H1 (cell line): ENCODE measurements around the gene STX12. TPM values are rescaled to one million over a fixed set of nuclear protein-coding genes. Genes with fewer than 3 reads are reported as not detected.

ENCODE experiments used
- CTCF ChIA-PET: fragments of 300-600 bp; sonication (Branson Sonifier 250); formaldehyde crosslinking; loops from one replicate; lab custom pipeline; 2021; ENCODE audit not compliant: partially characterized antibody; lab: Charles Lee
- POLR2A ChIA-PET: fragments of 300-600 bp; sonication (Branson Sonifier 250); formaldehyde crosslinking; loops from one replicate; lab custom pipeline; 2021; ENCODE audit warnings: inconsistent platforms; ENCODE audit not compliant: partially characterized antibody; lab: Charles Lee
- DNase-seq, 2 experiments: peaks; one replicate each; pipeline versions ENCODE4 v3.0.0 to v3.0.0-alpha.2; 2010 to 2022; ENCODE audit warnings: low spot score in 2 of 2, low read depth in 1 of 2, mixed read lengths in 1 of 2
- FAIRE-seq: peaks from 2 replicates; lab custom pipeline; 2011; peaks lifted over from hg19 to GRCh38; lab: Jason Lieb, UNC
- H2AFZ ChIP-seq: 2 replicates; pipeline ENCODE4 v1.8.1; 2012; ENCODE audit warnings: low read length, inconsistent platforms
- H2AK5ac ChIP-seq: 2 replicates; pipeline ENCODE4 v1.6.1; 2013; ENCODE audit warnings: low read depth, low read length
- H2BK120ac ChIP-seq: replicated peaks from 2 replicates; pipeline ENCODE3; 2013; ENCODE audit warnings: low read depth, low read length, inconsistent platforms
- H2BK12ac ChIP-seq: 2 replicates; pipeline ENCODE4 v1.6.1; 2013; ENCODE audit warnings: low read depth, low read length
- H2BK15ac ChIP-seq: 2 replicates; pipeline ENCODE4 v1.6.1; 2013; ENCODE audit warnings: low read length
- H2BK20ac ChIP-seq: 2 replicates; pipeline ENCODE4 v1.6.1; 2013; ENCODE audit warnings: low read length
- H2BK5ac ChIP-seq: 2 replicates; pipeline ENCODE4 v1.6.1; 2013; ENCODE audit warnings: low read depth, low read length
- H3K14ac ChIP-seq: 2 replicates; pipeline ENCODE4 v1.6.1; 2013; ENCODE audit warnings: inconsistent platforms; ENCODE audit not compliant: insufficient read length
- H3K18ac ChIP-seq: 2 replicates; pipeline ENCODE4 v1.6.1; 2013; ENCODE audit warnings: low read length; ENCODE audit errors: extremely low read depth
- H3K23ac ChIP-seq: 2 replicates; pipeline ENCODE4 v1.6.1; 2013; ENCODE audit warnings: inconsistent platforms; ENCODE audit not compliant: insufficient read length
- H3K23me2 ChIP-seq: 2 replicates; pipeline ENCODE4 v1.6.1; 2013; ENCODE audit warnings: low read depth, low read length
- H3K27ac ChIP-seq: 2 replicates; pipeline ENCODE4 v1.6.1; 2011; ENCODE audit warnings: low read depth, low read length, inconsistent platforms
- H3K27me3 ChIP-seq, 4 experiments: replicated peaks in 1 of 4; 1 replicate in 1 of 4; 2 replicates in 3 of 4; pipeline versions ENCODE4 v1.6.1 to v1.8.1; 2011 to 2013; ENCODE audit warnings: low read length in 3 of 4, mild to moderate bottlenecking in 3 of 4, inconsistent platforms in 2 of 4, mixed read lengths in 2 of 4, moderate library complexity in 1 of 4; ENCODE audit not compliant: control insufficient read depth in 3 of 4, insufficient read depth in 3 of 4; ENCODE audit errors: extremely low read depth in 1 of 4
- H3K36me3 ChIP-seq, 4 experiments: 2 replicates each; pipeline versions ENCODE4 v1.6.1 to v1.8.1; 2011 to 2013; ENCODE audit warnings: mild to moderate bottlenecking in 4 of 4, low read length in 3 of 4, moderate library complexity in 2 of 4, control low read depth in 1 of 4, inconsistent platforms in 1 of 4; ENCODE audit not compliant: insufficient read depth in 4 of 4, control insufficient read depth in 2 of 4
- H3K4ac ChIP-seq: replicated peaks from 2 replicates; pipeline ENCODE3; 2013; ENCODE audit warnings: low read length, low read depth, mixed read lengths, inconsistent platforms; ENCODE audit not compliant: insufficient read length
- H3K4me1 ChIP-seq, 4 experiments: replicated peaks in 1 of 4; 1 replicate in 1 of 4; 2 replicates in 3 of 4; pipeline versions ENCODE4 v1.6.1 to v1.8.1; 2011 to 2013; ENCODE audit warnings: low read length in 3 of 4, inconsistent platforms in 2 of 4, mixed read lengths in 1 of 4; ENCODE audit not compliant: insufficient read depth in 4 of 4, control insufficient read depth in 3 of 4
- H3K4me2 ChIP-seq, 2 experiments: 2 replicates each; pipeline versions ENCODE4 v1.6.1 to v1.8.1; 2011 to 2013; ENCODE audit warnings: low read depth in 2 of 2, low read length in 2 of 2, control low read depth in 1 of 2, inconsistent platforms in 1 of 2, mild to moderate bottlenecking in 1 of 2; ENCODE audit not compliant: insufficient read depth in 1 of 2
- H3K4me3 ChIP-seq, 4 experiments: fragments of 200-600, 300-600 bp in 1 of 4; sonication (generic), shearing (Covaris generic), sonication (Bioruptor Twin) in 1 of 4; 2 replicates each; pipeline versions ENCODE4 v1.5.1 to v1.8.1; 2011 to 2016; ENCODE audit warnings: low read length in 4 of 4, low read depth in 3 of 4, control low read depth in 2 of 4, inconsistent platforms in 2 of 4, mild to moderate bottlenecking in 2 of 4, mixed read lengths in 1 of 4, moderate library complexity in 1 of 4; ENCODE audit not compliant: insufficient read depth in 2 of 4; ENCODE audit errors: extremely low read depth in 1 of 4
- H3K56ac ChIP-seq: replicated peaks from 2 replicates; pipeline ENCODE3; 2013; ENCODE audit warnings: low read depth, mild to moderate bottlenecking, mixed read lengths, low read length, inconsistent platforms; ENCODE audit not compliant: insufficient read length
- H3K79me1 ChIP-seq: 2 replicates; pipeline ENCODE4 v1.6.1; 2013; ENCODE audit warnings: low read depth, low read length, control low read depth
- H3K79me2 ChIP-seq, 2 experiments: 2 replicates each; pipeline versions ENCODE4 v1.6.1 to v1.8.1; 2012 to 2013; ENCODE audit warnings: low read length in 2 of 2, mild to moderate bottlenecking in 2 of 2, inconsistent platforms in 1 of 2; ENCODE audit not compliant: insufficient read depth in 2 of 2, control insufficient read depth in 1 of 2
- H3K9ac ChIP-seq, 4 experiments: replicated peaks in 1 of 4; 1 replicate in 1 of 4; 2 replicates in 3 of 4; pipeline versions ENCODE4 v1.6.1 to v1.8.1; 2011 to 2013; ENCODE audit warnings: low read depth in 3 of 4, low read length in 3 of 4, control low read depth in 2 of 4, mild to moderate bottlenecking in 2 of 4, moderate library complexity in 2 of 4, inconsistent platforms in 1 of 4; ENCODE audit errors: extremely low read depth in 1 of 4
- H3K9me3 ChIP-seq, 2 experiments: 2 replicates each; pipeline versions ENCODE4 v1.6.1 to v1.8.1; 2012 to 2013; ENCODE audit warnings: mild to moderate bottlenecking in 2 of 2, moderate library complexity in 2 of 2, control low read depth in 1 of 2, inconsistent platforms in 1 of 2, low read depth in 1 of 2, low read length in 1 of 2, mixed read lengths in 1 of 2; ENCODE audit not compliant: insufficient read depth in 2 of 2
- H4K20me1 ChIP-seq, 2 experiments: replicated peaks in 1 of 2; 2 replicates each; pipeline versions ENCODE3 to v1.8.1; 2011 to 2013; ENCODE audit warnings: inconsistent platforms in 2 of 2, low read length in 2 of 2, mild to moderate bottlenecking in 1 of 2; ENCODE audit not compliant: insufficient read depth in 2 of 2, control insufficient read depth in 1 of 2
- H4K5ac ChIP-seq: 2 replicates; pipeline ENCODE4 v1.6.1; 2013; ENCODE audit warnings: low read length, low read depth, mixed read lengths, inconsistent platforms; ENCODE audit not compliant: insufficient read length
- H4K8ac ChIP-seq: 2 replicates; pipeline ENCODE4 v1.8.0; 2013; ENCODE audit warnings: mild to moderate bottlenecking, moderate library complexity, low read length, inconsistent platforms; ENCODE audit not compliant: insufficient read depth; ENCODE audit errors: extremely low read depth
- H4K91ac ChIP-seq: replicated peaks from 2 replicates; pipeline ENCODE3; 2013; ENCODE audit warnings: low read length, mixed read lengths, inconsistent platforms; ENCODE audit not compliant: insufficient read length
- ASH2L ChIP-seq: fragments of 200-600, 300-600 bp; sonication (generic); IDR thresholded peaks from one replicate; pipeline ENCODE4 v1.7.1; 2017; ENCODE audit warnings: low read length
- BRCA1 ChIP-seq: IDR thresholded peaks from 2 replicates; pipeline ENCODE4 v1.6.1; 2012; ENCODE audit warnings: low read depth, low read length, improper control_type of control experiment
- NRF1 ChIP-seq: IDR thresholded peaks from 2 replicates; pipeline ENCODE4 v1.6.1; 2011; ENCODE audit warnings: mild to moderate bottlenecking, low read depth, low read length, improper control_type of control experiment
- RAD21 ChIP-seq, 2 experiments: IDR thresholded peaks in 1 of 2; conservative IDR thresholded peaks in 1 of 2; 2 replicates each; pipeline ENCODE4 v1.6.1; 2011; ENCODE audit warnings: low read depth in 2 of 2, low read length in 2 of 2, improper control_type of control experiment in 1 of 2, inconsistent platforms in 1 of 2, mild to moderate bottlenecking in 1 of 2, moderate library complexity in 1 of 2
- SIX5 ChIP-seq: IDR thresholded peaks from 2 replicates; pipeline ENCODE4 v1.6.1; 2011; ENCODE audit warnings: mild to moderate bottlenecking, low read depth, low read length
- SUZ12 ChIP-seq: fragments of 200-600 bp; sonication (generic); IDR thresholded peaks from 2 replicates; pipeline ENCODE4 v1.6.1; 2012; ENCODE audit warnings: mild to moderate bottlenecking, inconsistent platforms, low read length, moderate library complexity, mixed read lengths
- TAF7 ChIP-seq: optimal IDR thresholded peaks from 2 replicates; pipeline ENCODE3; 2011; ENCODE audit warnings: low read depth, mild to moderate bottlenecking, inconsistent platforms, low read length, moderate library complexity, borderline replicate concordance
- TBP ChIP-seq: IDR thresholded peaks from 2 replicates; pipeline ENCODE4 v1.6.1; 2011; ENCODE audit warnings: low read depth, low read length, improper control_type of control experiment
- WGBS, 2 experiments: shearing (Covaris generic) in 1 of 2; methylation state at CpG; one replicate each; pipeline versions ENCODE4 v1.1.6 to v1.1.7; 2013 to 2015; ENCODE audit warnings: low lambda C conversion rate in 2 of 2, mixed read lengths in 2 of 2, inconsistent platforms in 1 of 2, low coverage in 1 of 2, missing lambda C conversion rate in 1 of 2; ENCODE audit not compliant: insufficient replicate concordance in 2 of 2, insufficient coverage in 1 of 2, insufficient read length in 1 of 2; ENCODE audit errors: extremely low coverage in 1 of 2, missing lambda C conversion rate in 1 of 2; 5-methylcytosine and 5-hydroxymethylcytosine counted together
- polyA plus RNA-seq, 7 experiments: library from polyadenylated mRNA; depleted of rRNA in 3 of 7; stranded (reverse) in 5 of 7; unstranded in 2 of 7; fragments of >200 nt in 5 of 7; fragments of 200-250 nt in 2 of 7; gene quantifications; 1 replicate in 5 of 7; 2 replicates in 1 of 7; 4 replicates in 1 of 7; pipeline versions ENCODE4 v1.2.1 to v1.2.3, GENCODE V29; 2011 to 2013; ENCODE audit warnings: missing spikeins in 2 of 7, mixed read lengths in 2 of 7
- total RNA-seq: library from RNA; stranded (reverse); fragmentation: NEBNext Ultra II Directional; extraction: Animal tissue kit (Norgen Biotek cat#: 25700); gene quantifications from 2 replicates; pipeline ENCODE4 v1.2.1, GENCODE V29; 2021
- TF ChIP-seq, protein P1 (sequence below): IDR thresholded peaks from 2 replicates; pipeline ENCODE4 v1.6.1; 2012; ENCODE audit warnings: inconsistent platforms
- TF ChIP-seq, protein P2 (sequence below): IDR thresholded peaks from 2 replicates; pipeline ENCODE4 v1.6.1; 2011; ENCODE audit warnings: low read length, improper control_type of control experiment

The STX12 gene
- total and polyA plus RNA-seq, 2 of the 8 experiments (the other 6 are each of a cell fraction or from before 2014, with no cell fraction given) = 3.7 to 11.0 TPM

DNA sequence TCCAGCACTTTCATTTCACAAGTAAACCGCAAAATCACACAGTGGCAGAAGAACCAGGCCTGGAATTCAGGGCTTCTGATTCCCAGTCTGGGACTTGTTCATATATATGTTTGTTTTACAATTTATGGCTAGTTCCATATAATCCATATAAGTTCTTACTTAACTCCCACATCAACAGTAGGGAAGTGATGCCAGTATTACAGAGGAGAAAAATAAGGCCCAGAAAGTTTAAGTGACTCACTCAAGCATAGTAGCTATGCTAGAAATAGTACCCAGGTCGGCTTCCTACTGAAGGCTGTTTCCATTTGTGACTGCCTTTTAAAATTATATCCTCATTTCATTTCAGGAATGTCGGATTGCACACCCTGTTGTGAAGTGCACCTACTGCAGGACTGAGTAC lies 45.9 kb upstream of the STX12 start:
- H2BK5ac ChIP-seq = no peak overlapping the region
- no peak overlapping the region for H3K4ac ChIP-seq
- peaks cover 3% of the 10 kb centered on the region; the same call in 1 of the 2 replicates for H3K23me2 ChIP-seq
- peaks cover 0 to 2% (median 0%) of the 10 kb centered on the region in 4 experiments; a peak in 1 of 7 replicates for H3K27me3 ChIP-seq
- no peak overlapping the region for H2BK15ac ChIP-seq
- peak overlapping the region in 2 of 4 experiments; percentile 77 to 89; a peak in 3 of 8 replicates for H3K4me3 ChIP-seq
- no peaks in the 10 kb centered on the region for H3K79me1 ChIP-seq
- no peak overlapping the region for H4K5ac ChIP-seq
- H3K9me3 ChIP-seq = no peaks in the 10 kb centered on the region
- no peaks in the 10 kb centered on the region for H3K36me3 ChIP-seq
- no peak overlapping the region for H3K14ac ChIP-seq
- H3K56ac ChIP-seq = no peak overlapping the region
- no peak overlapping the region for H2AK5ac ChIP-seq
- no peak overlapping the region for H4K91ac ChIP-seq
- H2AFZ ChIP-seq = no peak overlapping the region
- no peak overlapping the region for H3K23ac ChIP-seq
- ChIA-PET POLR2A (interaction anchor here (0.7 to 1.6 kb wide), 2 partner anchors 109 to 110 kb away, joined by 3 read pairs; no protein-coding TSS in a partner anchor), CTCF (interaction anchor here (1.2 kb wide), 1 partner anchor 23 kb away, joined by 4 read pairs; no protein-coding TSS in a partner anchor)
- no peak overlapping the region for H2BK12ac ChIP-seq
- H3K27ac ChIP-seq = no peak overlapping the region
- DNase-seq (no peak), FAIRE-seq (no peak)
- peaks cover 0 to 5% (median under 1%) of the 10 kb centered on the region in 4 experiments; a peak in 3 of 7 replicates for H3K4me1 ChIP-seq
- H3K18ac ChIP-seq = no peak overlapping the region
- no peak overlapping the region; a peak in 1 of 7 replicates for H3K9ac ChIP-seq
- peak overlapping the region; percentile 74 to 79 for H3K4me2 ChIP-seq
- no peak overlapping the region for H2BK20ac ChIP-seq
- no peaks in the 10 kb centered on the region; a peak in 1 of 4 replicates for H3K79me2 ChIP-seq
- H4K8ac ChIP-seq = no peak overlapping the region
- TF ChIP-seq, protein P1, sequence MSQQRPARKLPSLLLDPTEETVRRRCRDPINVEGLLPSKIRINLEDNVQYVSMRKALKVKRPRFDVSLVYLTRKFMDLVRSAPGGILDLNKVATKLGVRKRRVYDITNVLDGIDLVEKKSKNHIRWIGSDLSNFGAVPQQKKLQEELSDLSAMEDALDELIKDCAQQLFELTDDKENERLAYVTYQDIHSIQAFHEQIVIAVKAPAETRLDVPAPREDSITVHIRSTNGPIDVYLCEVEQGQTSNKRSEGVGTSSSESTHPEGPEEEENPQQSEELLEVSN = no peak
- TF ChIP-seq SIX5 (no peak), NRF1 (no peak), TBP (no peak), ASH2L (no peak), BRCA1 (no peak), TAF7 (no peak), RAD21 (IDR thresholded peaks at IDR 0.05 in 1 of 2, conservative IDR thresholded peaks at IDR 0.05 in 1 of 2; ENCODE audit: low read depth in 2 of 2, low read length in 2 of 2) (no peak), SUZ12 (no peak)
- TF ChIP-seq, protein P2, sequence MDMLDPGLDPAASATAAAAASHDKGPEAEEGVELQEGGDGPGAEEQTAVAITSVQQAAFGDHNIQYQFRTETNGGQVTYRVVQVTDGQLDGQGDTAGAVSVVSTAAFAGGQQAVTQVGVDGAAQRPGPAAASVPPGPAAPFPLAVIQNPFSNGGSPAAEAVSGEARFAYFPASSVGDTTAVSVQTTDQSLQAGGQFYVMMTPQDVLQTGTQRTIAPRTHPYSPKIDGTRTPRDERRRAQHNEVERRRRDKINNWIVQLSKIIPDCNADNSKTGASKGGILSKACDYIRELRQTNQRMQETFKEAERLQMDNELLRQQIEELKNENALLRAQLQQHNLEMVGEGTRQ = no peak
- no peaks in the 10 kb centered on the region for H4K20me1 ChIP-seq
- H2BK120ac ChIP-seq = no peak overlapping the region
- WGBS, 2 experiments = 95% methylated on average over 3 of the region's 3 CpGs; no CpG with 5 or more reads in 1 of the 2 experiments
